GM12872 (cell line): Measurements from ENCODE around the gene FXN.

Source experiments
- CTCF ChIP-seq: IDR thresholded peaks from 3 replicates; pipeline ENCODE4 v1.5.1; 2011; ENCODE audit warnings: low read depth, mild to moderate bottlenecking, low read length, moderate library complexity; ENCODE audit not compliant: insufficient read depth

The FXN gene

GRCh38 chr9:69090140-69090750, 54.7 kb downstream of the FXN start:
- no peak for TF ChIP-seq CTCF

GRCh38 chr9:69090946-69091345, 55.4 kb downstream of the FXN start:
- TF ChIP-seq CTCF, result no peak

- TF ChIP-seq CTCF, result no peak
Observed at GRCh38 chr9:69093471-69094103, 58.0 kb downstream of the FXN start.

GRCh38 chr9:69097064-69097463, 61.5 kb downstream of the FXN start:
- no peak for TF ChIP-seq CTCF

- no peak for TF ChIP-seq CTCF
Observed at GRCh38 chr9:69097923-69098593, 62.5 kb downstream of the FXN start.

- no peak for TF ChIP-seq CTCF
Observed at GRCh38 chr9:69104830-69105527, 69.4 kb downstream of the FXN start.

- no peak for TF ChIP-seq CTCF
Observed at GRCh38 chr9:69107771-69108170, 72.2 kb downstream of the FXN start.
